ENCODE results near the gene GCFC2. TPM values are rescaled to one million over a fixed set of nuclear protein-coding genes. Genes with fewer than 3 reads are reported as not detected.

GCFC2 gene
- total RNA-seq, 1 experiment from 2014 or later, result 22.5 TPM

GRCh38 chr2:75705921-75706320 lies 4.8 kb downstream of the GCFC2 start:
- no peaks in the 10 kb centered on the region for H3K9me3 ChIP-seq
- Mint-ChIP-seq H3K36me3 (ENCODE audit: insufficient read depth, unreplicated experiment) (peaks cover 37% of the 10 kb centered on the region), H3K9me3 (ENCODE audit: unreplicated experiment) (no peaks in the 10 kb centered on the region), H3K4me1 (ENCODE audit: low read depth, unreplicated experiment) (peaks cover 7% of the 10 kb centered on the region), H3K27ac (ENCODE audit: unreplicated experiment) (no peak overlapping the region), H3K4me3 (ENCODE audit: unreplicated experiment) (no peak overlapping the region), H3K27me3 (ENCODE audit: insufficient read depth, unreplicated experiment) (no peaks in the 10 kb centered on the region)
- peaks cover 7% of the 10 kb centered on the region; the same call in 1 of the 2 replicates for H3K4me1 ChIP-seq
- no peaks in the 10 kb centered on the region for H3K27me3 ChIP-seq (replicated peaks; ENCODE audit: control insufficient read depth, insufficient read depth, low read length)
- intact Hi-C loops (cut with micrococcal nuclease; ENCODE audit: unreplicated experiment), result no loop called here
- ChIA-PET POLR2A (no interaction called here), CTCF (no interaction called here)
- BruUV-seq (replicated peaks), result no TSS peak
- no peak for DNase-seq
- no peaks in the 10 kb centered on the region; the same call in 1 of the 2 replicates for H3K36me3 ChIP-seq (ENCODE audit: control insufficient read depth, insufficient read depth, low read length)
- H3K4me3 ChIP-seq (ENCODE audit: low read depth, low read length), result no peak overlapping the region
- no peak for TF ChIP-seq CTCF (IDR thresholded peaks at IDR 0.05; ENCODE audit: insufficient read depth in 1 of 2, low read depth in 1 of 2, low read length in 1 of 2, severe bottlenecking in 1 of 2, unreplicated experiment in 1 of 2)

- CTCF ChIA-PET, result no interaction called here
- no peaks in the 10 kb centered on the region for H3K4me1 Mint-ChIP-seq (ENCODE audit: low read depth, unreplicated experiment)
- H3K4me3 Mint-ChIP-seq (ENCODE audit: unreplicated experiment), result no peak overlapping the region
- H3K36me3 ChIP-seq (ENCODE audit: control insufficient read depth, insufficient read depth, low read length), result no peaks in the 10 kb centered on the region; the same call in 1 of the 2 replicates
- H3K4me1 ChIP-seq, result peaks cover 2% of the 10 kb centered on the region; the same call in 1 of the 2 replicates
- H3K36me3 Mint-ChIP-seq (ENCODE audit: insufficient read depth, unreplicated experiment), result peaks cover 42% of the 10 kb centered on the region
- DNase-seq, result no peak
- H3K9me3 ChIP-seq, result no peaks in the 10 kb centered on the region
- H3K9me3 Mint-ChIP-seq (ENCODE audit: unreplicated experiment), result no peaks in the 10 kb centered on the region
- BruUV-seq (replicated peaks), result no TSS peak
- H3K27ac Mint-ChIP-seq (ENCODE audit: unreplicated experiment), result no peak overlapping the region
- no peak for TF ChIP-seq CTCF (IDR thresholded peaks at IDR 0.05; ENCODE audit: insufficient read depth in 1 of 2, low read depth in 1 of 2, low read length in 1 of 2, severe bottlenecking in 1 of 2, unreplicated experiment in 1 of 2)
- H3K27me3 Mint-ChIP-seq (ENCODE audit: insufficient read depth, unreplicated experiment), result no peaks in the 10 kb centered on the region
- intact Hi-C loops (cut with micrococcal nuclease; ENCODE audit: unreplicated experiment), result no loop called here
- no peak overlapping the region for H3K4me3 ChIP-seq (ENCODE audit: low read depth, low read length)
- POLR2A ChIA-PET, result no interaction called here
- no peaks in the 10 kb centered on the region for H3K27me3 ChIP-seq (replicated peaks; ENCODE audit: control insufficient read depth, insufficient read depth, low read length)
These were observed 7.0 kb downstream of the GCFC2 start for GRCh38 chr2:75703589-75704287.

DNA sequence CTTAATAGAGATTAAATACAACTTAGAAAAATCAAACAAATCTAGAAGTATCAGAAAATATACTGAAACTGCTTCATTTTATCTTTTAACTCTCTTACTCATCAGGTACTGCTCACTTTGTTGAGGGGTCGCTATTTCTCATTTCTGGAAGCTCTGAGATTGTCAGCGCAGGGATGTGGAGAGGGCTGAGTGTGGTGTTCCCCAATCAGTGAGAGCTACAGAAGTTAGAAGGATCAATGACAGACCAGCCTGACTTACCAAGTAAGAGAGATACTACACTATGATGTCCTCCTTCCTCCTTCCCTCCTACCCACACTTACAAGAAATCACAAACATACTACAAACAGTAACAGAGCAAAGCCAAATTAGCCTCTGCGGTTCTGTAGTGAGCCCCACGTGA lies 8.1 kb downstream of the GCFC2 start:
- Histone ChIP-seq H3K9me3 (no peaks in the 10 kb centered on the region), H3K36me3 (ENCODE audit: control insufficient read depth, insufficient read depth, low read length) (no peaks in the 10 kb centered on the region; the same call in none of the 2 replicates), H3K4me1 (no peaks in the 10 kb centered on the region), H3K4me3 (ENCODE audit: low read depth, low read length) (no peak overlapping the region), H3K27me3 (replicated peaks; ENCODE audit: control insufficient read depth, insufficient read depth, low read length) (no peaks in the 10 kb centered on the region)
- no peaks in the 10 kb centered on the region for H3K27me3 Mint-ChIP-seq (ENCODE audit: insufficient read depth, unreplicated experiment)
- no peak overlapping the region for H3K27ac Mint-ChIP-seq (ENCODE audit: unreplicated experiment)
- H3K9me3 Mint-ChIP-seq (ENCODE audit: unreplicated experiment), result no peaks in the 10 kb centered on the region
- ChIA-PET CTCF (no interaction called here), POLR2A (no interaction called here)
- no TSS peak for BruUV-seq (replicated peaks)
- no peak for DNase-seq
- H3K36me3 Mint-ChIP-seq (ENCODE audit: insufficient read depth, unreplicated experiment), result peaks cover 42% of the 10 kb centered on the region
- H3K4me3 Mint-ChIP-seq (ENCODE audit: unreplicated experiment), result no peak overlapping the region
- TF ChIP-seq CTCF (IDR thresholded peaks at IDR 0.05; ENCODE audit: insufficient read depth in 1 of 2, low read depth in 1 of 2, low read length in 1 of 2, severe bottlenecking in 1 of 2, unreplicated experiment in 1 of 2), result no peak
- no peaks in the 10 kb centered on the region for H3K4me1 Mint-ChIP-seq (ENCODE audit: low read depth, unreplicated experiment)
- intact Hi-C loops (cut with micrococcal nuclease; ENCODE audit: unreplicated experiment), result no loop called here
